Measurements from ENCODE around the gene FBN1.

DNA sequence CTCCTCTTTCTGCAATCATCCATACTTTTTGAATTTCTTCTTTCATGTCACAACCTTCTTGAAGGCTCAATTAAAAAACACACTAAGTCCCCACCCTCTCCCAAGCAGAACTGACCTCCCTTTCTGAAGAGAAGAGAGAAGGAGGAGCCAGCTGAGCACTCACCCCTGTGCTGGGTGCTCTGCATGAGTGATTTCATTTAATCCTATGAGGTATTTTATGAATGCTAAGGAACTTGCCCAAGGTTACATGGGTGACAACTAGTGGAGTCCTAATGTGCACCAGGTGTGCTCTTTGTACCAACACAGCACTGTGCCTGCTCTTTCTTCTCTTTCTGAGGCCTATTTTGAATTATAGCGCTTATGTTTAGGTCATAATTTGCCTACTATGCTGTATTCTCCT, 178.7 kb downstream of the FBN1 start:
- TF ChIP-seq CTCF (IDR thresholded peaks at IDR 0.05) (no peak), POLR2A (IDR thresholded peaks at IDR 0.05) (no peak)
